Caco-2 (cell line): ENCODE measurements around the gene MYO9A. TPM values are rescaled to one million over a fixed set of nuclear protein-coding genes. Genes with fewer than 3 reads are reported as not detected.

Experiments used
- BruUV-seq: library from RNA; stranded (reverse); fragments of 400-500 nt; replicated peaks from 2 replicates; lab custom pipeline; 2021; lab: Mats Ljungman, UMichigan
- CTCF ChIA-PET: fragments of 300-600 bp; sonication (Branson Sonifier 250); formaldehyde crosslinking; loops from one replicate; lab custom pipeline; 2022; ENCODE audit warnings: antibody characterized with exemption; lab: Charles Lee
- POLR2A ChIA-PET: fragments of 300-600 bp; sonication (Branson Sonifier 250); formaldehyde crosslinking; loops from one replicate; lab custom pipeline; 2022; ENCODE audit warnings: antibody characterized with exemption; lab: Charles Lee
- DNase-seq, 2 experiments: peaks; one replicate each; pipeline versions ENCODE4 v3.0.0 to v3.0.0-alpha.2; 2020 to 2022
- H3K27me3 ChIP-seq: replicated peaks from 2 replicates; pipeline ENCODE4 v1.6.0; 2011; ENCODE audit warnings: low read length; ENCODE audit not compliant: control insufficient read depth, insufficient read depth
- H3K36me3 ChIP-seq: 2 replicates; pipeline ENCODE4 v1.5.1; 2011; ENCODE audit warnings: low read length; ENCODE audit not compliant: control insufficient read depth, insufficient read depth
- H3K4me1 ChIP-seq: fragments of 250-450 bp; sonication (Bioruptor Pico); 2 replicates; pipeline ENCODE4 v1.5.1; 2020; ENCODE audit warnings: mild to moderate bottlenecking
- H3K4me3 ChIP-seq: 2 replicates; pipeline ENCODE4 v1.5.1; 2011; ENCODE audit warnings: low read depth, mild to moderate bottlenecking, control low read depth, low read length
- H3K9me3 ChIP-seq: fragments of 250-450 bp; sonication (Bioruptor Pico); 2 replicates; pipeline ENCODE4 v1.5.1; 2020; ENCODE audit warnings: mild to moderate bottlenecking, moderate library complexity
- H3K27ac Mint-ChIP-seq: one replicate; pipeline ENCODE4 v1.8.0; 2022; ENCODE audit warnings: mixed read lengths; ENCODE audit not compliant: unreplicated experiment
- H3K27me3 Mint-ChIP-seq: one replicate; pipeline ENCODE4 v1.8.0; 2022; ENCODE audit warnings: mixed read lengths; ENCODE audit not compliant: insufficient read depth, unreplicated experiment
- H3K36me3 Mint-ChIP-seq: one replicate; pipeline ENCODE4 v1.8.0; 2022; ENCODE audit warnings: mild to moderate bottlenecking, mixed read lengths; ENCODE audit not compliant: insufficient read depth, unreplicated experiment
- H3K4me1 Mint-ChIP-seq: one replicate; pipeline ENCODE4 v1.8.0; 2022; ENCODE audit warnings: low read depth, mixed read lengths; ENCODE audit not compliant: unreplicated experiment
- H3K4me3 Mint-ChIP-seq: one replicate; pipeline ENCODE4 v1.8.0; 2022; ENCODE audit warnings: mild to moderate bottlenecking, moderate library complexity, mixed read lengths; ENCODE audit not compliant: unreplicated experiment
- H3K9me3 Mint-ChIP-seq: one replicate; pipeline ENCODE4 v1.8.0; 2022; ENCODE audit warnings: mixed read lengths; ENCODE audit not compliant: unreplicated experiment
- intact Hi-C: fragments of 100-400 bp; cut with micrococcal nuclease; formaldehyde crosslinking; loops from one replicate; pipeline ENCODE4 v1.10.0; 2022; ENCODE audit not compliant: unreplicated experiment
- total RNA-seq: library from RNA; stranded (reverse); gene quantifications from 2 replicates; pipeline ENCODE4 v1.2.3, GENCODE V29; 2022
- TF ChIP-seq, protein P1 (sequence below), 2 experiments: fragments of 200-600 bp in 1 of 2; IDR thresholded peaks; 1 replicate in 1 of 2; 2 replicates in 1 of 2; pipeline versions ENCODE4 v1.5.1 to v1.8.0; 2011 to 2022; ENCODE audit warnings: antibody characterized with exemption in 1 of 2, control low read depth in 1 of 2, inconsistent platforms in 1 of 2, low read depth in 1 of 2, low read length in 1 of 2, mild to moderate bottlenecking in 1 of 2, moderate library complexity in 1 of 2; ENCODE audit not compliant: insufficient read depth in 1 of 2, severe bottlenecking in 1 of 2, unreplicated experiment in 1 of 2

Gene MYO9A
- total RNA-seq, 1 experiment from 2014 or later, result 71.9 TPM

DNA sequence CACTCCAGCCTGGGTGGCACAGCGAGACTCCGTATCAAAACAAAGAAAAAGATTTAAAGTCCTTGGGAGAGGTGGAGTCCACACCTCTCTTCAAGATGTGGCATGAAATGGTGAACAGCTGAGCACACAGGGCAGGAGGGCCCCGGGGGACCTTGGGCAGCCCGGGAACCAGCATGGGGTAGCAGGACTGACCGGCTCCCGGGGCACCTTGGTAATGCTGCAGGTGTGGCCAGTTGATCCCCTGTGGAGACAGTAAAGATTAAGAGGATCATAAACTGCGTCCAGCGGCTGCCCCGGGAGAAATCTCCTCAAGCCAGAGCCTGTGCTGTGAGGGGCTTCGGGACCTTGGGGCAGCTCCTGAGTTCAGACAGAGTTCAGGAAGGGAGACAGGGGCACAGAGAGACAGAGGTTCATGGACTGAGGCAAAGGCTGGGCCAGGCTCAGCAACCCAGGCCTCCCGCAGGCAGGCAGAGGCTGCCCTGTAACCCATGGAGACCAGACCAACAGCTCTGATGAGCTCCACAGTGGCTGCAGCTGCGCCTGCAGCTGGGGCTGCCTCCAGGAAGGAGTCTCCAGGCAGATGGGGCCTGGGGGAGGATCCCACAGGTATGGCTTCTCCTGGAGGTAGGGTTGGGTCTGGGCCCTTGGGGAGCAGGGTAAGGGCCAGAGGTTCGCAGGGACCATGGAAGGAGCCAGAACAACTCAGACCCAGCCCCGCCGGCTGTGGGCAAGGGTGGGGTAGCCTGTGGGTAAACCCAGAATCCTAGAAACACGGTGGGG, 307.5 kb downstream of the MYO9A start, which contains the start of gene NR2E3:
TSS of gene NR2E3 (plus strand) at position 299 of the 780 bp plus-strand sequence. CDS start at position 489, 190 bp downstream.
- CTCF ChIA-PET, result no interaction called here
- Mint-ChIP-seq H3K27ac (no peak within 1 kb of the TSS), H3K36me3 (no peaks in the 10 kb centered on the region), H3K9me3 (no peaks in the 10 kb centered on the region), H3K4me3 (no peak within 1 kb of the TSS), H3K4me1 (peaks cover 8% of the 10 kb centered on the region), H3K27me3 (no peaks in the 10 kb centered on the region)
- H3K9me3 ChIP-seq, result no peaks in the 10 kb centered on the region
- DNase-seq, result no peak
- H3K27me3 ChIP-seq, result no peaks in the 10 kb centered on the region
- POLR2A ChIA-PET, result no interaction called here
- TF ChIP-seq, protein P1, sequence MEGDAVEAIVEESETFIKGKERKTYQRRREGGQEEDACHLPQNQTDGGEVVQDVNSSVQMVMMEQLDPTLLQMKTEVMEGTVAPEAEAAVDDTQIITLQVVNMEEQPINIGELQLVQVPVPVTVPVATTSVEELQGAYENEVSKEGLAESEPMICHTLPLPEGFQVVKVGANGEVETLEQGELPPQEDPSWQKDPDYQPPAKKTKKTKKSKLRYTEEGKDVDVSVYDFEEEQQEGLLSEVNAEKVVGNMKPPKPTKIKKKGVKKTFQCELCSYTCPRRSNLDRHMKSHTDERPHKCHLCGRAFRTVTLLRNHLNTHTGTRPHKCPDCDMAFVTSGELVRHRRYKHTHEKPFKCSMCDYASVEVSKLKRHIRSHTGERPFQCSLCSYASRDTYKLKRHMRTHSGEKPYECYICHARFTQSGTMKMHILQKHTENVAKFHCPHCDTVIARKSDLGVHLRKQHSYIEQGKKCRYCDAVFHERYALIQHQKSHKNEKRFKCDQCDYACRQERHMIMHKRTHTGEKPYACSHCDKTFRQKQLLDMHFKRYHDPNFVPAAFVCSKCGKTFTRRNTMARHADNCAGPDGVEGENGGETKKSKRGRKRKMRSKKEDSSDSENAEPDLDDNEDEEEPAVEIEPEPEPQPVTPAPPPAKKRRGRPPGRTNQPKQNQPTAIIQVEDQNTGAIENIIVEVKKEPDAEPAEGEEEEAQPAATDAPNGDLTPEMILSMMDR (IDR thresholded peaks at IDR 0.05; ENCODE audit: insufficient read depth in 1 of 2, low read depth in 1 of 2, low read length in 1 of 2, severe bottlenecking in 1 of 2, unreplicated experiment in 1 of 2), result no peak
- H3K4me3 ChIP-seq, result no peak within 1 kb of the TSS
- intact Hi-C loops, result no loop called here
- H3K4me1 ChIP-seq, result no peaks in the 10 kb centered on the region
- BruUV-seq, result no TSS peak
- H3K36me3 ChIP-seq, result no peaks in the 10 kb centered on the region

DNA sequence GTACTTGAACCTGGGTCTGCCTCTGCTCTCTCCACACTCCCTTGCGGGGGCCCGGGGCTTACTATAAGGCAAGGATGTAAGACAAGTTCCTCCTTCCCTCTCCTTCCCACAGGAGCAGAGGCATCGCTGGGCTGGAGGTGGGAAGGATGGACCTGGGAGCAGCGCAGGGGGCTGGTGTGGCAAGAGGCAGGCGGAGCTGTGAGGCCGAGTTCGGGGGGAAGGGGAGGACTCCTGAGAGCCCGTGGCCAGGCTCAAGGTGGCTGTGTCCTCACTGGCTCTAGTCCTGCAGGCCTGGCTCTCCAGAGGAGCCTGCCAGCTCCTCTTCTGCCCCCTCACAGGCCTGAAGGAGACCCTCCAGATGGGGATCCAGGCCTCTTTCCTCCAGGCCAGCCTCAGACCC, 308.6 kb downstream of the MYO9A start:
- POLR2A ChIA-PET, result no interaction called here
- no peak overlapping the region for H3K4me3 ChIP-seq

DNA sequence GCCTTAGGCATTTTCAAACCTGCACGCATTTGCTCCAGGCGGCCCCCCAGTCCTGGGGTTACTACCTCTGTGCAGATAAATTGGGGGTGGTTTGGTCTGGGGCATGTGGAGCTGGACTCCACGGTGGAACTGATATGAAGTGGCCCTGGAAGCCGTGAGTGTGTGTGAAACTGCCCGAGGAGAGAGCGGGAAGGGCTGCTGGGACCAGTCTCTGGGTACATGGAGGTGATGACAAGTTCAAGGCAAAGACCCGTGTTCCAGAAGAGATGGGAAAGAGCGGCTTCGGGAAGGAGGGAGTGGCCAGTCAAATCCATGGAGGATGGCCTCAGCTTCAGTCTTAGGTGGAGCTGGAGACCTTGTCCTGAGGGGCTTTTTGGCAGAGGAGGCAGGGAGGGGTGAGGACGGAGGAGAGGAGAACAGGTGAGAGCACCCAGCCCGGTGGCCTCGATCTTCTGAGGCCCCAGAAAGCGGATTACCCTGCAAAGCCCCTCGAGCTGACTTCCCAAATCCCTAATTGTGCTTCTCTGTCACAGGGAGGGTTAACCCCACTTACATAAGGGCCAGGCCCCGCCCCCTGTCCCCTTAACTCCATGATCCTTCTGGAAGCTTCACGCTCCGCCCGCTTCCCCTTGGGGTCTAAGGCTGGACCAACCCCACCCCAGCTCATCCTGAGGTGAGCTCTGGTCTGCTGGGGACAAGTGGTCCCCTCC, 309.5 kb downstream of the MYO9A start:
- intact Hi-C loops, result loop anchor here (10.0 kb wide), 1 partner anchor 694 kb away; the partner anchor contains the start of gene THSD4
- CTCF ChIA-PET, result interaction anchor here (0.6 kb wide), 1 partner anchor 42 kb away, joined by 6 read pairs; no protein-coding TSS in a partner anchor
- no peaks in the 10 kb centered on the region for H3K9me3 Mint-ChIP-seq
- H3K4me1 Mint-ChIP-seq, result peaks cover 8% of the 10 kb centered on the region
- Histone ChIP-seq H3K27me3 (no peaks in the 10 kb centered on the region), H3K4me1 (no peaks in the 10 kb centered on the region), H3K36me3 (no peaks in the 10 kb centered on the region), H3K4me3 (no peak overlapping the region), H3K9me3 (no peaks in the 10 kb centered on the region)
- no TSS peak for BruUV-seq
- H3K4me3 Mint-ChIP-seq, result no peak overlapping the region
- H3K36me3 Mint-ChIP-seq, result no peaks in the 10 kb centered on the region
- POLR2A ChIA-PET, result no interaction called here
- no peak for DNase-seq
- no peak overlapping the region for H3K27ac Mint-ChIP-seq
- TF ChIP-seq, protein P1 (IDR thresholded peaks at IDR 0.05; ENCODE audit: insufficient read depth in 1 of 2, low read depth in 1 of 2, low read length in 1 of 2, severe bottlenecking in 1 of 2, unreplicated experiment in 1 of 2), result no peak
- H3K27me3 Mint-ChIP-seq, result no peaks in the 10 kb centered on the region

More for the DNA sequence above, 308.6 kb downstream of the MYO9A start:
- H3K9me3 ChIP-seq, result no peaks in the 10 kb centered on the region
- H3K27me3 ChIP-seq, result no peaks in the 10 kb centered on the region
- Mint-ChIP-seq H3K36me3 (no peaks in the 10 kb centered on the region), H3K4me1 (peaks cover 8% of the 10 kb centered on the region), H3K27ac (no peak overlapping the region), H3K4me3 (no peak overlapping the region), H3K9me3 (no peaks in the 10 kb centered on the region), H3K27me3 (no peaks in the 10 kb centered on the region)
- H3K36me3 ChIP-seq, result no peaks in the 10 kb centered on the region
- DNase-seq, result no peak
- TF ChIP-seq, protein P1 (IDR thresholded peaks at IDR 0.05; ENCODE audit: insufficient read depth in 1 of 2, low read depth in 1 of 2, low read length in 1 of 2, severe bottlenecking in 1 of 2, unreplicated experiment in 1 of 2), result no peak
- no TSS peak for BruUV-seq
- H3K4me1 ChIP-seq, result no peaks in the 10 kb centered on the region
- CTCF ChIA-PET, result interaction anchor here (0.6 kb wide), 1 partner anchor 41 kb away, joined by 6 read pairs; no protein-coding TSS in a partner anchor
- intact Hi-C loops, result loop anchor here (10.0 kb wide), 1 partner anchor 695 kb away; the partner anchor contains the start of gene THSD4
